GM12892 (cell line): ENCODE measurements around the gene ELMO3. TPM values are rescaled to one million over a fixed set of nuclear protein-coding genes. Genes with fewer than 3 reads are reported as not detected.

Experiments used
- DNase-seq: peaks from one replicate; pipeline ENCODE4 v3.0.0; 2011; ENCODE audit not compliant: insufficient read length
- FAIRE-seq: peaks from 2 replicates; lab custom pipeline; 2011; peaks lifted over from hg19 to GRCh38; lab: Jason Lieb, UNC
- POLR2A ChIP-seq: IDR thresholded peaks from 2 replicates; pipeline ENCODE4 v1.6.1; 2011; ENCODE audit warnings: low read depth, low read length, control low read depth
- POLR2AphosphoS5 ChIP-seq: IDR thresholded peaks from 2 replicates; pipeline ENCODE4 v1.6.1; 2011; ENCODE audit warnings: low read depth, low read length, control low read depth
- TAF1 ChIP-seq: IDR thresholded peaks from 2 replicates; pipeline ENCODE4 v1.6.1; 2011; ENCODE audit warnings: low read depth, mild to moderate bottlenecking, control low read depth, low read length, borderline replicate concordance
- polyA plus RNA-seq: library from polyadenylated mRNA; unstranded; fragments of >200 nt; gene quantifications from one replicate; pipeline ENCODE4 v1.2.1, GENCODE V29; 2012; ENCODE audit warnings: missing spikeins, inconsistent platforms; ENCODE audit not compliant: missing spikeins

The ELMO3 gene, protein sequence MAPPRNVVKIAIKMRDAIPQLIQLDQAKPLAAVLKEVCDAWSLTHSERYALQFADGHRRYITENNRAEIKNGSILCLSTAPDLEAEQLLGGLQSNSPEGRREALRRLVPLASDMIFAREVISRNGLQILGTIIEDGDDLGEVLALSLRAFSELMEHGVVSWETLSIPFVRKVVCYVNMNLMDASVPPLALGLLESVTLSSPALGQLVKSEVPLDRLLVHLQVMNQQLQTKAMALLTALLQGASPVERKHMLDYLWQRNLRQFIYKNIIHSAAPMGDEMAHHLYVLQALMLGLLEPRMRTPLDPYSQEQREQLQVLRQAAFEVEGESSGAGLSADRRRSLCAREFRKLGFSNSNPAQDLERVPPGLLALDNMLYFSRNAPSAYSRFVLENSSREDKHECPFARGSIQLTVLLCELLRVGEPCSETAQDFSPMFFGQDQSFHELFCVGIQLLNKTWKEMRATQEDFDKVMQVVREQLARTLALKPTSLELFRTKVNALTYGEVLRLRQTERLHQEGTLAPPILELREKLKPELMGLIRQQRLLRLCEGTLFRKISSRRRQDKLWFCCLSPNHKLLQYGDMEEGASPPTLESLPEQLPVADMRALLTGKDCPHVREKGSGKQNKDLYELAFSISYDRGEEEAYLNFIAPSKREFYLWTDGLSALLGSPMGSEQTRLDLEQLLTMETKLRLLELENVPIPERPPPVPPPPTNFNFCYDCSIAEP
- polyA plus RNA-seq = 1.2 TPM

DNA sequence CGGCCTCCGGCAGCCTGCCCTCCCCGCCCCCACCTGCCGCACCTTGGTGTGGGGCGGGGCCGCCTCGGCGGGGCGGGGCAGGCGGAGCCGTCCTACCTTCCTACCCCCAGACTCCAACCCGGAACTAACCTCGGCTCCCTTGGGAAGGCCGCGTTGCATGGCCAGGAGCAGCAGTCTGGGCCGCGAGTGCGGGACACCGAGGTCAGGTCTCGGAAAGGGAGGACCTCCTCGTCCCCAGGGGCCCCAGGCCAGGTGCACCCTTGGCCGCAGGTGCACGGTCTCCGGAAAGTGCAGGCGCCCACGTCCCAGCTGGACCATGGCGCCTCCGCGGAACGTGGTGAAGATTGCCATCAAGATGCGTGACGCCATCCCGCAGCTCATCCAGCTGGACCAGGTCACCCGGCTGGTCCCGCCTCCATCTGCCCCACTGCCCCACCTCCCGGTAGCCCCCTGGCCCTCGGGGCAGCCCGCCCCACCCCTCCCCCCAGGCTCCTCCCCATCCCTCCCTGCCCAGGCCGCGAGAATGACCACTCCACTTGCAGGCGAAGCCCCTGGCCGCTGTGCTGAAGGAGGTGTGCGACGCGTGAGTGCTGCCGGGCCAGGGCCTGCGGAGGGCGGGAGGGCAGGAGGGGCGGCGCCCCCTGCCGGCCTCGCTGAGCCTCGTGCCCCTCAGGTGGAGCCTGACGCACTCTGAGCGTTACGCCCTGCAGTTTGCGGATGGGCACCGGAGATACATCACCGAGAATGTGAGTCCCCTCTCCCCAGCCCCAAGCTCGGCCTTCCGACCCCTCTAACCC, at the start of gene ELMO3:
TSS of gene ELMO3 (plus strand) at position 121 of the 797 bp plus-strand sequence. CDS start at position 317, 196 bp downstream.
- FAIRE-seq (no peak), DNase-seq (no peak)
- TF ChIP-seq POLR2A (peak; percentile 26; the same call in 1 of the 2 replicates), TAF1 (no peak)

DNA sequence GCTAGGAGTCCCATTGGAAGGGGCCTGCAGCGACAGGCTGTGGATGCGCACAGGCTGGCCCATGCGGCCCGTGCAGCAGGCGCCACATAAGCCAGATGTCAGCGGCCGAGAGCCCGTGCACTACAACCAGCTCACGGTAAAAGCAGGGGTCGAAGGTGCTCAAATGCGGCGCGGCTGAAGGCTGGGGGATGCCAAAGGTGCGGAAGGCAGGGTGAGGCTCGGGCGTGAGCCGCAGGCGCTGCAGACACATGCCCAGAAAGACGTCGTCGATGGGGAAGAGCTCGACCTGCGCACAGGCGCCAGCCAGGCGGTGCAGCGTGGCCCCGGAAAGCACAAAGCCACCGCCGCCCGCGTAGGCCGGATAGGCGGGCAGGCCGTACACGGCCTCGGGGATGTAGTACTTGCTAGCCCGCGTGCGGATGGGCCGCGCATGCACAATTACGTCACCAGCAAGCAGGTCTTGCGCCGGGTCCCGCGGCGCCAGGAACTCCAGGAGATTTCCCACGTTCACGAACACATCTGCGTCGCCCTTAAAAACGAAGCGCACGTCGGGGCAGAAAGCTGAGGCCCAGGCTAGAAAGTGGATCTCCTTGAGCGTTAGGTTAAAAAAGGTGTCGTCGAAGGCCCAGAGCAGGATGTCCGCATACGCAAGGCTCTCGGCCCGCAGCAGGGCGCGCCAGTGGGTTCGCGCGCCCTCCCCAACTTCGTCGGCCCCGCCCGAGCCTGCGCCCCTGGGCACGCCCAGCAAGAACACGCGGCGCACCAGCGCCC, 49.5 kb upstream of the ELMO3 start:
- TF ChIP-seq POLR2AphosphoS5 (no peak), TAF1 (no peak), POLR2A (no peak)
- FAIRE-seq (no peak), DNase-seq (no peak)

DNA sequence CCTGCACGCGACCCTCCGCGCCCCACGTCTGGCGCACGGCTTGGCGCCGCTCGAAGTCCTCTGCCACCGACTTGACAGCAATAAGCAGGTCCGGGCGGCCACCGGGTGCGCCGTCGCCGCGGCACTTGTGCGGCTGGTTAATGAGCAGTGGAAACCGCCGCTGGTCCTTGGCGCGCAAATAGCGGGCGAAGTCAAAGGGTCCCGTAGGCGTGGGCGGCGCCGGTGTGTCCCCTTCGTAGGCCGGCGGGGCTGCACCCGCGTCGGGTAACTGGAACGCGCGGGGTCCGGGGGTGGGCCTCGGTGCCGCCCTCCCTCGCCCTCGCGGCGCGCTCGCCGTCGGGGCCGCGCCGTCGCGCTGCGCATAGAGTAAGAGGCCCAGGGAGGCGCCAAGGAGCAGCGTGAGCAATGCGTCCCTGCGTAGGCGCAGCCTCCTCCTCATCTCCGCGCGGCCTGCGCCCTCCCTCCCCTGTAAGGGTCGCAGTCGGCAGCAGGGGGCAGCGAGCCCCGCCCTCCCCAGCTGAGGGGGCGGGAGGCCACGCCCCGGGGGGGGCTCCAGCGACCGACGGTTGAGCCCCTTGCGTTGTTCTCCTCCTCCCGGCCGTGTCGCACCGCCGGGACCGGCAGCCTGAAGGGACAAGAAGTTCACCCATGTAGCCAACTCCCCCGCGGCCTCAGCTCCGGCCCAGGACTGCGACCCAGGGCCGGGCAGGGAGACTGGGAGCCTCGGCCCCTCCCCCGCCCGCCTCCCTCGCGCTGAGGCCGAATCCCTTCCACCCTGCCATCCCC, 48.7 kb upstream of the ELMO3 start:
- FAIRE-seq (peak; percentile 92), DNase-seq (peak; percentile 70)
- no peak for TF ChIP-seq POLR2A

DNA sequence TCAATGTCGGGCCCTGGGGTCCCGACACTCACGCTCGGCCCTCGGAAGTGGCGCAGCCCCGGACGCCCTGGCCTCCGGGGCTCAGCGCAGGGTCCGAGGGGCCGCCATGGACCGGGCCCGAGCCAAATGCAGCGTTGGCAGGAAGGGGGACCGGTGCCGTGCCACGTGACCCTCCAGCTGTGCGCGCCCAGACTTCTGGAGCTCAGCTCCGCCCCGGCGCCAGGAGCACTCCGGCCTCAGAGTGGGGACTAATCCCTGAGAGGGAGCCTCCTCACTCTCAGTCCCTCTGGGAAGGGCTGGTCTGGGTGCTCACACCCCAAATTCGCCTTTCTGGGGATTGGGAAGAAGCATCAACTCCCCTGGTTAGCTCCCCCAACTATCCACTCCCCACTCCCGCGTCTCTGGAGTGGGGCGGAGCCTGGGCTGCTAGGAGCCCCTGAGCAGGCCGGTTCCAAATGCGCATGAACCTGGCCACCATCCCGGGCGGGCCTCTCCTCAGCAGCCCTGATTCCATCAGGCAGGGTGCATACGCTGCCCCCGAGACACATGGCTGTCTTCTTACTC, 48.0 kb upstream of the ELMO3 start, which contains the start of gene B3GNT9:
TSS of gene B3GNT9 (minus strand) at position 166 of the 564 bp plus-strand sequence. CDS start 513 bp downstream, outside the sequence.
- no peak for FAIRE-seq
- DNase-seq = peak; percentile 79
- TF ChIP-seq POLR2AphosphoS5 (no peak), POLR2A (no peak; the same call in 1 of the 2 replicates), TAF1 (no peak)

DNA sequence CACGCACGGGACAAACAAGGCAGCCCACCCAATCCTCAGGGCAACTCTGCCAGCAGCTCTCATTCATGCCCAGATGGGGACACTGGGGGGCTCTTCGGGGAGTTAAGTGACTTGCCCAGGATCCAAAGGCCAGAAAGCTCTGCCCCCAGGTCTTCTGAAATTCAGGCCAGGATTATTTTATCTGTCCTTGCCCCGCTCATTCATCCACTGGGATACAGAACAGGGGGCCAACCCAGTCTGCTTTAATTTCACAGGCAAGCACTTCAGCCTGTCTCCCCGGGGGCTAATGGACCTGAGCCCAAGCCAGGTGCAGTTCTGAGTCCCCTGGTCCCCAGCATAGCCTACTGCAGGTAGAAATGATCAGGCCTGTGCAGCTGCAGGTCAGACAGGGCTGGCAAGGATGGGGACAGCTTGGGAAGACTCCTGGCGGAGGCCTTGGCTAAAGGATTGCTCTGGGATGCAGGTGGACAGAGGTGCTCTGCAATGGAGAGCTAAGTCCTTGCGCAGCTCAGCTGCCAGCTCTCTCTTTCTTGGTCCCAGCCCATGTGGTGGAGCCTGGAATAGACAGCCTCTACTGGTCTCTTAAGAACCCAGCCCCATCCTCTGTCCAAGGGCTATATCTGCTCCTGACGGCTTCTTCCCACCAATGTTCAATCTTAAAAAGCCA, 47.4 kb upstream of the ELMO3 start:
- DNase-seq = no peak
- FAIRE-seq = no peak
- TF ChIP-seq POLR2A (no peak), POLR2AphosphoS5 (no peak), TAF1 (no peak)

DNA sequence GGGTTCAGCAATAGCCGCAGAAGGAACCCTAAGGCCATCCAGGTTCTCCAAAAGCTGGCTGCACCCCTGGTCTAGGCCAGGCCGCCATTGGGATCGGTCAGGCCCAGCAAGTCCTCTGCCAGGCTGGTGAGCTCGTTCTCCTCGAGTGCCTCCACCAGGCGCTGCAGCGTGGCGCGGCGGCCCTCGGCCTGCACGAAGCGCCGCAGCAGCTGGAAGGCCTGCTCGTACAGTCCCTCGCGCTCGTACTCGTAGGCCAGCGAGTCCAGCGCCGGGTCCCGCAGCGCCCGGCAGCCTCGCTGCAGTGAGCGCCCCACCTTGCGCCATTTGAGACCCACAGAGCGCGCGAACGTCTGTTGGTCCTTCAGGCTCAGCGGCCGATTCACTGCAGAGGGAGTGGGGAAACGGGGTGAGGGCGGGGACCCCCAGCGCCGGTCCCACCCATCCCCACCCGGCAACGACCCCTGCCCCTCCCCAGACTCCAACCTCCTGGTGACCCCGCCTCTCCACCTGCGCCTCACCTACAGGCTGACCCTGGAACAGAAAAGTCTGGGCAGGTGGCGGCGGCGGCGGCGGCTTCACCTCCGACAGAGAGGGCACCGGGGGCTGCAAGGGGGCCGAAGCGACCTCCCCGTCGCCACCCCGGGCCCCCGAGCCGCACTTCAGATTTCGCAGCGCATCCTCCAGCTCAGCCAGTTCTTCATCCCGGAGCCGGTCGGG, 44.2 kb upstream of the ELMO3 start:
- FAIRE-seq = no peak
- TF ChIP-seq TAF1 (no peak), POLR2AphosphoS5 (no peak), POLR2A (no peak)
- DNase-seq = no peak

DNA sequence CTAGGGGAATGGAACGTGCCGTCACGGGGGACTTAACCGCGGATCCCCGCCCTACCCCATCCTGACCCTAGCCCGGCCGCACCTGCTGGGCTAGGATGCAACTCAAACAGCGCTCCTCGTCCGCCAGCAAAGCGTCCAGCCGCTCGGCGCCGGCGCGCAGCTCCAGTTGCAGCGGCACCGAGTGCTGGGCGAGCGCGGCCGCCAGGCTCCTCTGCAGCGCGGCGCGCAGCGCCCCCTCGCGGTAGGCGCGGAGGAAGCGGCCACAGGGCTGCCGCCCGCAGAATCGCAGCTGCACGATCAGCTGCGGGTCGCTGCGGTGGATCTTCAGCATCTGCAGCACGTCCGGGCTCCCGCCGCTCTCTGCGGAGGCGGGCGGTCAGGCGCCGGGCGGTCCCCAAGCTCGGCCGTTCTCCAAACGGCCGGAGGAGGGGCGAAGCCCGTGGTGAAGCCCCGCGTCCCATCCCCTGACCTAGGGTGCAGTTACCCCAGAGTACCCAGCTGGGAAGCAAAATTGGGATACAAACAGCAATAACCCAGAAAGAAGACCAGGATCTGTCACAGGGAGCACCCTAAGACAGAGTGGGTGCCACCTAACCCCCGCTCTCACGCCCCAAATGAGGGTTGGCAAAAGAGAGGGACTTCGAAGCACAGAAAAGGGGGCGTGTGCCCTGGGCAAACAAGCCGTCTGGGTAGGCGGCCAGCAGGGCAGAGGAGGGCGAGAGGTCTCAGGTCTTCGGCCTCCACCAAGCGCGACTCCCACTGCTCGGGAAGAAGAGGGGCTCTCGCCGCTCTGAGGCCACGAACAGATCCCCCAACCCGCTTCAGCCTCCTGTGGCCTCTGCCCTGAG, 43.4 kb upstream of the ELMO3 start:
- DNase-seq (peak; percentile 95), FAIRE-seq (peak; percentile 87)
- TF ChIP-seq TAF1 (no peak), POLR2AphosphoS5 (no peak), POLR2A (no peak)

DNA sequence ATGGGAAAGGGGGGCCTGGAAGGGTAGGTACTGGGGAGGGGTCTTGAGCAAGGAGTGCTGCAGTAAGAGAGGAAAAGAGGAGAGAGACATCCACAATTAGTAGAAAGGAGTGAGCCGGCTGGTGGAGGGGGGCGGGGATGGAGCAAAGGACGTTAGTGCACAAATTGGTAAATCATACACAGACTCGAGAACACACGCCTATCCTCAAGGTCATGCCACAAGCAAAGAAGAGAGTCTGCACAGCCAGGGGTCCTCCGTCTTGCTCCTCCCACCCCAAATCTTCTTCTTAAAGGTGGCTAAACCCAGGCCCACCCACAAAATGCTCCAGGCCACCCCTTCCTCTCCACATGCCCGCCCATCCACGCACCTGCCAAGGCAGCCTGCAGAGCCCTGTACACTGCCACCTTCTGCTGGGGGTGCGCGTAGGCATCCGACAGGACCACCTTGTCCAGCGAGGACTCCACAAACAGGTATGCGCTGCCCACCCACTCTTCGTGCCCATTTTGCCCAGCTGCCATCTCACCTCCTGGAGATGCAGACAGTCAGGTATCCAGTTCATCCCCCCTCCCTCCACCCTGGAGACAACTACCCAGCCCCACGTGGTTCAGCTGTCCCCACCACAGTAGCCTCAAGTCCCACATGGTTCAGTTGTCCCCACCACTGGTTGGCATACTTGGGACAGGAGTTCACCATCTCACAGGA, 42.6 kb upstream of the ELMO3 start:
- FAIRE-seq = no peak
- DNase-seq = no peak
- TF ChIP-seq POLR2A (no peak), POLR2AphosphoS5 (no peak), TAF1 (no peak)
